Stimulated activated effector memory CD8-positive, alpha-beta T cell treated with anti-CD3 and anti-CD28 coated beads, Interleukin-12 subunit alpha, Interleukin-12 subunit beta, amount 100 ng/mL, for 72 hours (primary cell): ENCODE data around the gene HELZ2.

Source experiments
- ATAC-seq: fragments of 150-1000 bp; cut with Tn5 transposase; 2 replicates; pipeline ENCODE4 v1.10.0; 2021
- DNase-seq, 2 donors: peaks; one replicate each; pipeline ENCODE4 v3.0.0; 2021 to 2022; ENCODE audit warnings: low spot score in 2 of 2
- H3K27ac Mint-ChIP-seq: one replicate; pipeline ENCODE4 v1.8.0; 2022; ENCODE audit warnings: mild to moderate bottlenecking, mixed read lengths
- H3K36me3 Mint-ChIP-seq: one replicate; pipeline ENCODE4 v1.8.0; 2022; ENCODE audit warnings: mild to moderate bottlenecking, mixed read lengths
- H3K4me1 Mint-ChIP-seq: one replicate; pipeline ENCODE4 v1.8.0; 2022; ENCODE audit warnings: mixed read lengths
- H3K4me3 Mint-ChIP-seq: one replicate; pipeline ENCODE4 v1.8.0; 2022; ENCODE audit warnings: mild to moderate bottlenecking, mixed read lengths
- H3K9me3 Mint-ChIP-seq: one replicate; pipeline ENCODE4 v1.8.0; 2022; ENCODE audit warnings: mixed read lengths

The HELZ2 gene

GRCh38 chr20:63555661-63556381 is 18.2 kb downstream of the HELZ2 start:
- DNase-seq (no peak), ATAC-seq (no peak)
- Mint-ChIP-seq H3K36me3 (peaks cover 17% of the 10 kb centered on the region), H3K27ac (no peak overlapping the region), H3K4me3 (no peak overlapping the region), H3K9me3 (no peaks in the 10 kb centered on the region), H3K4me1 (peaks cover 17% of the 10 kb centered on the region)

DNA sequence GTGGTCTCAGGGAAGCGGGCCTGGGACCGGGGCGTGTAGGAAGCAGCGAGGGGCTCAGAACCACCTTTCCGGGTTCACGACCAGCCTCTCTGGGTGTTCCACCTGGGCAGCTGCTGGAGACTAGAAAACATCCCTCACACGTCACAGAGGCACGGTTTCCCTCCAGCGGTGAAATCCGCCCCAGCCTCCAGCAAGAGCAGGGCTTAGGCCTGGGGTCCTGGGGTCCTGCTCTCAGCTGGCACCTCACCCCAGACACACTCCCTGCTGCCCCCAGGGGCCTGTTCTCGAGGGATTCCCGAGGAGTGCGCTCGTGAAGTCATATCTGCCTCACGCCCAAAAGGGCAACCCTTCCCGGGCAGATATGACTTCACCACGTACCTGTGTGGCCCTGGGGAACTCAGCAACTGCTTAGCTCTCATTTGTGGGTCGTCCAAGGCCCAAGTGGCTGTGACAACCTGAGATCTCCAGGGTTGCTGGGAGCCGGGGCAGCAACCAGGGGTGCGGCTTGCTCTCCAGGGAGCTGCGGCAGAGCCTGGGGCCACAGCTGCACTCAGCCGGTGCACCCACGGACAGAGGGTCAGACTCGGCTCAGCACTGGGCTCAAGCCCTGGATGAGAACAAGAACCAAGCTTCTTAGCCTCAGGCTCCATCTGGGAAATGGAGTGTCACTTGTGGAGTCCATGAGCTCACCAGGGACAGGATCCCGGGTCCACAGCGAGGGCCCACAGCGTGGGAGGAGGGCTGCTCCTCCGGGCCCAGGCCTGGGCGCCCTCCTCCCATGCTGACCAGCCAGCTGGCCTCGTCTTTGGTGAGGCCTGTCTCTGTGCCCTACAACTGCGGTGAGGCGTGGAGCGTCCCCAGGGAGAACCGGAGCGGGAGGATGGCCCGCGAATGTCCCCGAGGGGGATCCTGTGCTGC is 19.4 kb downstream of the HELZ2 start:
- Mint-ChIP-seq H3K4me3 (peak overlapping the region; percentile 65), H3K27ac (peak overlapping the region; percentile 81), H3K4me1 (peaks cover 14% of the 10 kb centered on the region), H3K36me3 (peaks cover 10% of the 10 kb centered on the region), H3K9me3 (no peaks in the 10 kb centered on the region)
- DNase-seq, result no peak
- no peak for ATAC-seq

DNA sequence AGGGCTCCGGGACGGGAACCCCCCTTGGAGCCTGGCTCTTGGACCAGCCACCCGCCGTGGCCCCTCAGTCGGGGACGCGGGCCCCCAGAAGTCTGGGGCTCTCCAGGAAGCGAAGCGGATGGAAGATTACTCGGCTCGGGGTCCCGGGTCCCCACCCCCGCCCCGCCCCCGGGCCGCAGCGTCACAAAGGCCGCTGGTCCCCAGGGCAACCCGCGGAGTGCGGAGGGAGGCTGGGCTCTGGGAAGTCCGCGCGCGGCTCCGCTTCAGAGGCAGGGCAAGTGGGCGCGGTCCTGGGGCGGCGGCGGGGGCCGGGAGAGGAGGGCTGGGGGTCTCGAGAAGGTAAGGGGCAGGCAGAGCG is 20.1 kb downstream of the HELZ2 start, which contains the start of gene FNDC11:
Gene FNDC11, plus strand, starts transcription at position 227 of the 358 bp plus-strand sequence. CDS start 1,505 bp downstream, outside the sequence.
- DNase-seq (no peak), ATAC-seq (peak; percentile 56)
- Mint-ChIP-seq H3K9me3 (no peaks in the 10 kb centered on the region), H3K27ac (peak within 1 kb of the TSS; percentile 81), H3K4me3 (peak within 1 kb of the TSS; percentile 65), H3K4me1 (peaks cover 18% of the 10 kb centered on the region), H3K36me3 (peaks cover 10% of the 10 kb centered on the region)

GRCh38 chr20:63553251-63553932 is 20.6 kb downstream of the HELZ2 start:
- ATAC-seq, result peak; percentile 68
- Mint-ChIP-seq H3K4me3 (peak overlapping the region; percentile 65), H3K9me3 (no peaks in the 10 kb centered on the region), H3K36me3 (peaks cover 10% of the 10 kb centered on the region), H3K27ac (peak overlapping the region; percentile 81), H3K4me1 (peaks cover 18% of the 10 kb centered on the region)
- DNase-seq, result peak; percentile 92 to 93

- Mint-ChIP-seq H3K4me1 (peaks cover 18% of the 10 kb centered on the region), H3K27ac (peak overlapping the region; percentile 81), H3K4me3 (peak overlapping the region; percentile 65), H3K36me3 (peaks cover 10% of the 10 kb centered on the region), H3K9me3 (no peaks in the 10 kb centered on the region)
- no peak for DNase-seq
- peak; percentile 61 for ATAC-seq
Observed at GRCh38 chr20:63552481-63553249, 21.4 kb downstream of the HELZ2 start.

DNA sequence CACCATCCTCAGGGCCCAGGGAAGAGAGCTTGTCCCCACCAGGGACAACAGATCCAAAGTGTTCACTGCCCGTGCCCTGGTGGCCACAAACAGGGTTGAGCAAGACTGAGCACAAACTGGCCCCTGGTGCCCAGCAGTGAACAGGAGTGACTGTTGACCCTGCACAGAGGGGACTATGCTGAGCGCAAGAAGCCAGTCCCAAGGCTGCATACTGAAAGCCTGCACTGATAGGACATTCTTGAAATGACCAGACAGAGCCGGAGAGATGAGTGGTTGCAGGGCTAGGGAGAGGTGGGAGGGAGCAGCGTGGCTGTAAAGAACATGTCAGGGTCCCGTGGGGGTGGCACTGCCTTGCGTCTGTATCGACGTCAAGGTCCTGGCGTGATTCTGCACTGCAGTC is 23.0 kb downstream of the HELZ2 start:
- Mint-ChIP-seq H3K9me3 (no peaks in the 10 kb centered on the region), H3K27ac (no peak overlapping the region), H3K4me3 (no peak overlapping the region), H3K4me1 (peaks cover 18% of the 10 kb centered on the region), H3K36me3 (peaks cover 10% of the 10 kb centered on the region)
- ATAC-seq (no peak), DNase-seq (no peak)

GRCh38 chr20:63549679-63550282 is 24.3 kb downstream of the HELZ2 start:
- ATAC-seq, result no peak
- Mint-ChIP-seq H3K4me1 (peaks cover 24% of the 10 kb centered on the region), H3K36me3 (peaks cover 10% of the 10 kb centered on the region), H3K4me3 (no peak overlapping the region), H3K27ac (peak overlapping the region; percentile 26), H3K9me3 (no peaks in the 10 kb centered on the region)
- DNase-seq, result no peak

GRCh38 chr20:63549019-63549418 is 25.0 kb downstream of the HELZ2 start:
- Mint-ChIP-seq H3K4me1 (peaks cover 24% of the 10 kb centered on the region), H3K9me3 (no peaks in the 10 kb centered on the region)

GRCh38 chr20:63548542-63548941 is 25.5 kb downstream of the HELZ2 start:
- peaks cover 24% of the 10 kb centered on the region for H3K4me1 Mint-ChIP-seq
- peaks cover 10% of the 10 kb centered on the region for H3K36me3 Mint-ChIP-seq
- DNase-seq (no peak), ATAC-seq (no peak)
- H3K4me3 Mint-ChIP-seq, result no peak overlapping the region
- H3K9me3 Mint-ChIP-seq, result no peaks in the 10 kb centered on the region
- H3K27ac Mint-ChIP-seq, result no peak overlapping the region

More at GRCh38 chr20:63549019-63549418, 25.0 kb downstream of the HELZ2 start:
- no peak overlapping the region for H3K4me3 Mint-ChIP-seq
- ATAC-seq (no peak), DNase-seq (no peak)
- H3K27ac Mint-ChIP-seq, result peak overlapping the region; percentile 26
- peaks cover 10% of the 10 kb centered on the region for H3K36me3 Mint-ChIP-seq

- ATAC-seq, result no peak
- H3K9me3 Mint-ChIP-seq, result no peaks in the 10 kb centered on the region
- no peak for DNase-seq
- peaks cover 8% of the 10 kb centered on the region for H3K36me3 Mint-ChIP-seq
- no peak within 1 kb of the TSS for H3K27ac Mint-ChIP-seq
- no peak within 1 kb of the TSS for H3K4me3 Mint-ChIP-seq
- H3K4me1 Mint-ChIP-seq, result peaks cover 22% of the 10 kb centered on the region
Observed at GRCh38 chr20:63547725-63548480, 26.1 kb downstream of the HELZ2 start, which contains the start of gene SRMS. SRMS (minus strand) TSS chr20:63547749; CDS start chr20:63547463, 286 bp downstream.

GRCh38 chr20:63546956-63547724 is 26.9 kb downstream of the HELZ2 start:
- Mint-ChIP-seq H3K9me3 (no peaks in the 10 kb centered on the region), H3K27ac (no peak overlapping the region), H3K4me3 (no peak overlapping the region), H3K36me3 (no peaks in the 10 kb centered on the region), H3K4me1 (peaks cover 14% of the 10 kb centered on the region)
- DNase-seq (no peak), ATAC-seq (no peak)

DNA sequence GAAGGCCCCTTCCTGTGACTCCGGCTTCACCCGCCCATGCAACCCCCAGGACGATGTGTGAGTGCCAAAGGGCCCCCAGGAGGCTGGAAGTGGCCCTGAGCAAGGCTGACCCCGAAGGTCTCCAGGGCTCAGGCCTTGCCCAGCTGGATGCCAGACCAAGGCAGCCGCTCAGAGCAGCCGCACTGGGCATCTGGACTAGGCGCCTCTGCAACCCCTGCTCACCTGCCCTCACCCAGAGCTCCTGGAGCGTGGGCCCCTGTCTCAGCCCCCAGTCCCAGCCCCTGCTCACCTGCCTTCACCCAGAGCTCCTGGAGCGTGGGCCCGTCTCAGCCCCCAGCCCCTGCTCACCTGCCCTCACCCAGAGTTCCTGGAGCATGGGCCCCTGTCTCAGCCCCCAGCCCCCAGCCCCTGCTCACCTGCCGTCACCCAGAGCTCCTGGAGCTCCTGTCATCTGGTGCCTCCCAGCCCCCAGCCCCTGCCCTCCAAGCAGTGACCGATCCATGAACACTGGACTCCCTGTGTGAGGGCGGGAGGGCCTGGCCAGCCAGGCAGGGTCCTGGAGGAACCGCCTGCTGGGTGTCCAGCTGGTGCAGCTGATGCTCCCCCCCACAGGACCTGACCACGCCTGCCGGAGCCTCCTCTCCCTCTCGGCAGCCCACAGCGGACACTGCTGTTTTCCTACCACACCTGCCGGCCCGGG is 27.6 kb downstream of the HELZ2 start:
- Mint-ChIP-seq H3K36me3 (no peaks in the 10 kb centered on the region), H3K27ac (no peak overlapping the region), H3K9me3 (no peaks in the 10 kb centered on the region), H3K4me1 (peaks cover 12% of the 10 kb centered on the region), H3K4me3 (no peak overlapping the region)
- no peak for DNase-seq
- no peak for ATAC-seq

GRCh38 chr20:63545814-63546213 is 28.2 kb downstream of the HELZ2 start:
- Mint-ChIP-seq H3K4me3 (no peak overlapping the region), H3K4me1 (peaks cover 12% of the 10 kb centered on the region), H3K36me3 (no peaks in the 10 kb centered on the region), H3K27ac (no peak overlapping the region), H3K9me3 (no peaks in the 10 kb centered on the region)
- no peak for DNase-seq
- no peak for ATAC-seq
